Astrocyte (in vitro differentiated cells and primary cell): ENCODE data around the gene PRR5.

ENCODE experiments used
- CTCF ChIP-seq: IDR thresholded peaks from 2 replicates; pipeline ENCODE4 v1.5.1; 2011; ENCODE audit warnings: low read depth, mild to moderate bottlenecking, inconsistent platforms, low read length, moderate library complexity; ENCODE audit not compliant: insufficient read depth
- EZH2 ChIP-seq: IDR thresholded peaks from 2 replicates; pipeline ENCODE4 v1.6.1; 2012; ENCODE audit warnings: mild to moderate bottlenecking, low read length, inconsistent platforms; ENCODE audit not compliant: insufficient read depth

- TF ChIP-seq CTCF (no peak), EZH2 (no peak)
Measured at GRCh38 chr22:44755956-44756361, 54.0 kb downstream of the PRR5 start.
